G401 (cell line): ENCODE data around the gene GRIP1. TPM values are rescaled to one million over a fixed set of nuclear protein-coding genes. Genes with fewer than 3 reads are reported as not detected.
"Not testable (repeated sequence)": the region's sequence is repeated elsewhere in the genome, so short reads cannot be mapped to it uniquely, and the experiment has no call there.

ENCODE experiments used
- DNase-seq: peaks from one replicate; pipeline ENCODE4 v3.0.0-alpha.2; 2015; ENCODE audit warnings: low spot score
- in situ Hi-C: cut with HindIII; loops from 2 replicates; pipeline ENCODE4 v1.10.0; 2016; ENCODE audit warnings: low sequenced_read_pairs, mixed read lengths
- total RNA-seq: library from RNA; depleted of rRNA; stranded (reverse); fragments of >200 nt; shearing (Covaris generic); gene quantifications from 2 replicates; pipeline ENCODE4 v1.2.3, GENCODE V29; 2014

The GRIP1 gene
- total RNA-seq, 1 experiment from 2014 or later = 0.27 TPM

DNA sequence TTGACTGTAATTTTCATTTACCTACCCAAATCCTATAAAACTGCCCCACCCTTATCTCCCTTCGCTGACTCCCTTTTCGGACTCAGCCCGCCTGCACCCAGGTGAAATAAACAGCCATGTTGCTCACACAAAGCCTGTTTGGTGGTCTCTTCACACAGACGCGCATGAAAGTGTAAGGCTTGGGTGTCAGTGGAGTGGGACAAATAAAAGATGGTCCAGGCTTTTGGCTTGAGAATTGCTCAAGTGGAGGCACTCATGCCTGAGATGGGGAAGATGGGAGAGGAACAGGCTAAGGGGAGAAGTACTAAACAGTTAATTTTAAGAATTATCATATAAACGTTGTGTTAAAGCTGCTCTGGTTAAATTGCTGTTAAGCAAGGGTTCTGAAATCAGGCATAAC, 180.8 kb downstream of the GRIP1 start:
- in situ Hi-C loops, DNase-seq: not testable (repeated sequence)

DNA sequence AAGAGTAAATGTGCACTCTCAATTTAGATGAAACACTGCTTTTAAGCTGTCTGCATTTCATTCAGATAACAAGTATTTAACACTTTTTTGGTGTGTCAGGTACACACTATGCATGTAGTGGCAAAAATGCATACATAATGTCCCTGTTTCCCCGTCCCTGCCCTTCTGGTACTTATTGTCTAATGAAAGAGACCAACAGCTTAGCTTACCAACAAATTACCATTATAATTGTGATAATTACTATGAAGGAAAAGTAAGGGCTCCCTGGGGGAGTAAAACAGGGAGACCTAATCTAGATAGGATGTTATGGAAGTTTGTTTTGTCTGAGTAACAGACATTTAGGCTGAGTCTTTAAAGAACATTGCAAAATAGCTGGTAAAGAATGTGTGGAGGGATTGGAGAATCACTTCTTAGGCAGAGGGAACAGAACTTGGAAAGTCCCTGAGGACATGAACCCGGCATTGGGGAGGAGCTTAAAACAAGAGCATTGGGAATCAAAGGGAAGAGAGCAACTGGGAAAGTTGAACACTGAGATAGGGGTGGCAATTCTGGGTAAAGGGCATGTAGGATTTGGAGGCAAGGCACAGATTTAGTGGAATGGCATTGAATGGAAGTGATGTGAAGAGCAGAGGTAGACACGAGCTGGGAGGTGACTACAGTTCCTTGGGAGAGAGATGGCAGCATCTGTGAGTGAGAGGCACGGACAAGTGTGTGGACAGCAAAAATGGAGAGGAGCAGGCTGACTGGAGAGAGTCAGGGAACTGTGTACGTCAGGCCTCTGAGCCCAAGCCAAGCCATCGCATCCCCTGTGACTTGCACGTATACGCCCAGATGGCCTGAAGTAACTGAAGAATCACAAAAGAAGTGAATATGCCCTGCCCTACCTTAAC, 181.6 kb downstream of the GRIP1 start:
- no peak for DNase-seq
- in situ Hi-C loops = no loop called here

DNA sequence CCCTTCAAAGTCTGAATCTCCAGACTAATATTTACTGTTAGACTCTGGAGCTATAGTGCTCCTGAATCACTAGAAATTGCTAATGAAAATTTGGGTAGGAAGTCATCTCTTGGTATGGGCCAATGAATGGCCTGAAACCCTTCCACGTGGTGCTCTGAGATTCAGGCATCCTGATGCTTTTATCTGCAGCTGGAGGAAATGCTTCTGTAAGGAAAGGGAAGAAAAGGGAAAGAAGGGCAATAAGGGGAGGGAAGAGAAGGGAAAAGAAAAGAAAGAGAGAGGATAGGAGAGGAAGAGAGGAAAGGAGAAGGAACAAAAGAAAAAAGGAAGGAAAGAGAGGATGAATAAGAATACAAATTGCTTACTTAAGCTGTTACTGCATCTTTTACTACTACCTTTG, 182.3 kb downstream of the GRIP1 start:
- in situ Hi-C loops = no loop called here
- no peak for DNase-seq

DNA sequence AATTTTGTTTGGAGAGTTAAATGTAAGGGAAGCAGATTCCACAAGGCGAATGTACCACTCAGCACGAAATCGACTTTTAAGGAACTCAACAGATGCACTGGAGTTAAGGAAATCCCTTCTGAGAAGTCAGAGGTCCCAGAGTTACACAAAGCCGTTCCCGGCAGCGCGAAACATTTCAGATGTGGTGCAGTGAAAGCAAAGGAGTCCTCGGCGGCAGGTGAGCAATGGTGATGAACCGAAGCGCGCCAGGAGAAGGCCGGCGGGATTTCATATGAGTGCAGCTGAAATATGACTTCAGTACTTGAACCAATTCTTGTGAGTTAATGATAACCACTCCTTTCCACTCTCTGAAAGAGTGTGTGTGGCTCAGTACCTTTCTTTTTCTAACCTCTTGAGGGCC, 183.2 kb downstream of the GRIP1 start:
- in situ Hi-C loops = no loop called here
- DNase-seq = no peak

DNA sequence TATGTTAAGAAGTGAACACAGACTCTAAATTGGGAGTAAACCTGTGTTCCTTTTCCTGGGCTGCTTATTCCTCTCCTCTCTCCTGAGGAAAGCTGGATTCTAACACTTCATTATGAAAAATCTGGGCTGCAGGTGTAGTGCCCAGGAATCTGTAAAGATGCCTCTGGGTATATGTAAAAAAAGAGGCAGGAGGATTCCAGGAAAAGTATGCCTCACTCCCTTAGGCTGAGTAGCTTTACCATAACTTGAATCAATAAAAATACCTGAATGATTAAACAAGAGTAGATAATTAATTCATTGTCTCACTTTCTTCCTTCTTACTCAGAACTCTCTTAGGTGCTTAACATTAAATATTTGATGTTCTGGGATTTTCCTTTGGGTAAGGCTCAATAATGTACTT, 185.1 kb downstream of the GRIP1 start:
- in situ Hi-C loops = no loop called here
- no peak for DNase-seq

DNA sequence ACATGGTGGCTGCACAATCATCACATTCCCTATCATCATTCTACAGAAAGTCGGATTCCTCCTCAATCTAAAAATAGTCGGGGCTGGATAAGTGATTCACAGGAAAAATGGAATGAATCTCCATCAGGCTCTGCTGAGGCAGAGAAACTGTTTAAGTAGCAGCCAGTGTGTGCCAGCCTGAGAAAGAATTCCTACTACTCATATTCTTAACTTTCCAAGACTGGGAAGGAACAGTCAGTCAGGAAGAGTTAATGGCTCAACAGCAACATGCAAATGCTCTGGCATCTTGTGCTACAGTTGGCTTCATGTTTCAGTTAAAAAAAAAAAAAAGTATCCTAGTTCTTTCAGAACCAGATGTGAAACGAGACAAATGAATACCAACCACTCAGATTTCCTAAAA, 187.0 kb downstream of the GRIP1 start:
- DNase-seq = no peak
- in situ Hi-C loops = no loop called here

DNA sequence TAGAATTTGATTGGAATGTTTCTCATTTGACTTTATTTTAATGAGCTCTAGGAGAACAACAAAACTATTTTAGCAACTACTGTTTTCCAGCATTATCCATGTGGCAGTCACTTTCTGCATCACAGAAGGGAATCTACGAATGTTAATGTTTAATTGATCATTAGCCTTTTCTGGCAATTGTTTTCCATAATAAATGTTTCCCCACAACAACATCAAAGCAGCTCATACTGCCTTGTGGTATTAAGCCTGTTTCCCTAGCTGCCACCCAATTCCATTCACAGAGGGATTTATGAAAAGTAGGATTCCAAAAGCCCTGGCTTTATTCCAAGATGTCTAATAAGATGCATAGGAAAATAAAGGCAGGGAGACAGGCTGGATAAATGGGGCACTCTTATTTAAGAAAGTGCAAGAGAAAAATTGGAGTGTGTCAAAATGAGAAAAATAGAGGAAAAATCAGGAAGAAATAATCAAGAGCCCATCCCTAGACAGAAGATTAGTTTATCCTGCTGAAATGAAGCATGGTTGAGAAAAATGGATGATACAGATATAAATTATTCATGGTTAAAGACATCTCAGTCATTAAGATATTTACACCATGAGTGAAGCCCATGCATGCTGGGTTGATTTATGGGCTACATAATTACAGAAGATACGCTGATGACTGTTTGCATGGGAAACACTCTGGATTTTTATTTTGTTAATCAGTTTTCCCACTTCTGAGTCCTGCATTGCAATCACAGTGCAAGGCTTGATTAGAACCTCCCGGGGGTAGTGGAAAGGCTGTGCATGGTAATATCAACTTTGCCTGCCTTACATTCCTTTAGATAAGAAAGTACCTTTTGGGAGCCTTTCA, 196.3 kb downstream of the GRIP1 start:
- no peak for DNase-seq
- in situ Hi-C loops = no loop called here

DNA sequence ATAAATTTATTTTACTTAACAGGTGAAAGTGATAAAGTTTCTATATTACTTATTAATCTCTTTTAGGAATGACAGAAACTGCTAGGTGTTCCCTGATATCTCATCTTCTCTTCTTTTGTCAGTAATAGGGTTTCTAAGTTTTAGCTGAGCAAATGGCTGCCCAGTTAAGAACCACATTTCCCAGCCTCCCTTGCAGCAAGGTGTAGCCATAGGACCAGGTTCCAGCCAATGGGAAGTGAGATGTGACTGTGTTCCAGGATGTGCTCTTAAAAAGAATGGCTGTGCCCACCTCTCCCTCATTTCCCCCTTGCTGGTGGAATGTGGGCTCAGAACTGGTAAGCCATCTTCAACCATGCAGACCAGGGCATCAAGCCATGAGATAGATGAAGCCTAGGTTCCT, 210.9 kb downstream of the GRIP1 start:
- no peak for DNase-seq

DNA sequence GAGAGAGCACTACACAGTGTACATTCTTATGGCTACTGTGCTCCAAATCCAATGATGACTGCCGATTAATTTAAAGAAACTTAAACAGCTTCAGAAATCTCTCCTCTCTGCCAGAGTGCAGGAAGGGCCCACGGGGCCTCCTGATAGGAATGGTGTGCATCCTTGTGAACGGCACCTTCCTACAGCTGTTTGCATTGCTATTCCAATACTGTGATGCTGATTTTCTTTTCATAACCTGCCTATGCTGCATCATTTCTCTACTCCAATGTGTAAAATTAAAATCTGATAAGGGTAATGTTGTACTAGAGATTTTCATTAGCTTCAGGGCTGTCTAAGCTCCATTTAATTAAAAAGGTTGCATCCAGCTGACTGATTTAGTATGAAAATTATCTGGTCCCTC, 217.5 kb downstream of the GRIP1 start:
- no peak for DNase-seq
- in situ Hi-C loops = no loop called here

More for the DNA sequence above, 210.9 kb downstream of the GRIP1 start:
- in situ Hi-C loops = no loop called here

DNA sequence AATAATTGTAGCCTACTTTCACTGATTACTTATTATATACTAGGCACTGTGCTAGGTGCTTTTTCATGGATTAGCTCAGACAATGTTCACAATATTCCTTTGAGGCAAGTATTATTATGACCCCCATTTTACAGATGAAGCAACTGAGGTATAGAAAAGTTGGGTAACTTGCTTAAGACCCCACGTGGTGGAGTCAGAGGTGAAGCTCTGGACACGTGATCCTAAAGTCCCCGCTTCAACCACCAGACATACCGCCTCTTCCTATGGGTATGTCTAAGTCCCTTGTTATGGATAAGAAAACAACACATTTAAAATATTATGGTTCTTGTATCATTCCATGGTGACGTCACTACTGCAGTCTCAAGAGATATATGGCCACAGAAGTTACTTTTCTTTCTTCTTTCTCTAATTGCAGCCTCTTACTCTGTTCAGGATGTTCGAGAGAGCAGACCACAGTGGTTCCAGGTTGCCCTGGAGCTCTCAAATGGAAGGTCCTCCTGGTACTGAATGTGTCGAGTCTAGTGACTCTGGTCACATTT, 218.9 kb downstream of the GRIP1 start:
- DNase-seq = no peak
- in situ Hi-C loops = no loop called here

DNA sequence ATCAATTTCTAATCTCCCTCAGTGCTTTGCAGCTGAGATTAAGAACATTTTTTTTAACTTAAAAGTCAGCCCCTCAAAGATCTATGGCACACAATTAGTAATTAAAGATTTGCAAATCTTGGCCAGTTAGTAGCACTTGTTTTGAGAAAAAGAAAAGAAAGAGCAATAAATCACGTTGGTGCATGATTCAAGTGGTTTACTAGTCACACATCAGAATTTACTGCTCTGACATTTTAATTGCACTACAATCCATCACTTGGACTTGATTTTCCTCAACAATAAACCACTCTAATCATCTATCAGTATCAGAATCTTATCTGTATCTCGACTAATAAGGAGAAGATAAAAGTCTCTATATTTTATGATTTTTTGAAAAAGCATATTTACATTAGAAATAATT, 222.3 kb downstream of the GRIP1 start:
- in situ Hi-C loops = no loop called here
- no peak for DNase-seq

DNA sequence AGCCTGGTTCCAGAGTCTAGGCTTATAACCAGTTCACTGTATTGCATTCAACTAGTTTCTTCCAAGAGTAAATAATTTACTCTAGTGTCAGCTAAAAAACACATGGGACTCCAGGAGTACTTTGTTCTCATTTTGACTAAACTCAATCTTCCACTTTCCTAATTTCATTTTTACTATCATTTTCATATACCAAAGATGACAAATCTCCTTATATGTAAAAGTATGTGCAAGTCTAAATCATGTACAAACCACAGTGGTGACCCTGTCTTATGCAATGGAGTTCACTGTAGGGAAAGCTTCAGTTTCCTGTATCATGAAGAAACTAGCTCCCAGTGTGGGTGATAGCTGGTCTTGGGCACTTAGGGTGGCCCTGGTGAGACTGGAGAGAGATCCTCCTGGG, 225.0 kb downstream of the GRIP1 start:
- in situ Hi-C loops = no loop called here
- DNase-seq = no peak

DNA sequence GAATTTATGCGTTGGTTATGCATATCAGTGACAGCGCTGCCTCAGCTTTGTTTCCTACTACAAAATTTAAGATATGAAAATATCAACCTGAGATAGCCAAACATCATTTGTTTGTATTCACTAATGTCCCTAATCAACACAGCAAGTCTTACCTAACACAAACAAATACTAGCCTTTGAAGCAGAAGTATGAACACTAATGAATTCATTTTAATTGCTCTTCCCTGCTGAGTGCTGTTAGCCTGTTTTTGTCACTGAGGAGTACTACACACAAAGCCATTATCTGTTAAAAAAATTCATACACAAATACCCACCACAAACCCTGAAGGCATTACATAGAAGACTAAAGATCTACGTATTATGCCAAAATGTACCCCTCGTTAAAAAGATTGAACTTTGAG, 225.8 kb downstream of the GRIP1 start:
- DNase-seq = no peak
- in situ Hi-C loops = no loop called here

DNA sequence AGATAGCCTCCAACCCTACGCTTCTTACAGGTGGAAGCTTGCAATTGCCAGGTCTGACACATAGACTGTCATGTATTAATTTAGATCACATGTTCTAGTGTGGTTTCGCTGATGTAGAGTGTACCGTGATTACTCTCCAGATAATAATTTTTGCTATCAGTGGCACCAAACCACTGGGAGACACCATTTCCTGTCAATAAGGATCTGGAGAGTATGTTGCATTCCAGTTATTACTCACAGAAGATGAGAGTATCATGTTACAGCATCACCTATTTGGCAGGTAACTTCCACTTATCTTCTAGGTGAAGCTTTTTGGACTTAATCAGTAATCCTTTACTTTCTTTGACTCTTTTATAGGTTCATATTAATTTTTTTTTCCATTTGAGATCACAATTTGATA, 229.3 kb downstream of the GRIP1 start:
- DNase-seq = no peak
- in situ Hi-C loops = no loop called here

DNA sequence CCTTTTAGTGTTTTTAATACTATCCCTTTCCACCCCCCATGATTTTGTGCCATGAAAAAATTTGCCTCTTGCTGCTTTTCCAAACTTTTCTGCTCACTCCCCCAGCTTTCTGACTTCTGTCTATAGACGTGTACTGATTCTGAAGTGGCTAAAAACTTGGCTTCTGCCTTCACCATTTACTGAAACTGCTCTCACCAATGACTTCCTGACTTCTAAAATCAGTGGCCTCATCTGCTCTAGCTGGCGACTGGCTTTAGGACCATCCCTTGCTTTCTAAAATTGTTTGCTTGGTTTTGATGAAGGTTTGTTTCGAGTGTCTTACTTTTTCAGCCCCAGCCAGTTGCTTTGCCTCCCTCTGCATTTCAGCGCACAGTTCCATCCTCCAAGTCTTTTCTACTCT, 231.2 kb downstream of the GRIP1 start:
- no peak for DNase-seq
- in situ Hi-C loops = no loop called here

DNA sequence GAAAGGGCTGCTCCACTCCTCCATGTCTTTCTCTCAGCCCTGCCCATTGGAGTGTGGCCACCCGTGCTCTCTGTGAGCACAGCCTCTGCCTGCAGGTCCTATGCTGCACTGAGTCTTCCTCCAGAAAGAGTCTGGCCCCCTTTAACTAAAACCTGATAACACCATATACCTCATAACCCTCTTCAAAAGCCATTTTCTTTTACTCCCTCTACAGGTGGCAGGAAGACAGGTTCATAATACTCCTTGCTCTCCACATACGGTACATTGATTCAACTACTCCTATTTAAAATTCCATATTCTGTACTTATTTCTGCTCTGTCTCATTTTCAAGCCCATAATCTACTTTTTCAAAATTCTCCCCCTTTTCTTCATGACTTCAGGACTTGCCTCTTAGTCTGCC, 232.6 kb downstream of the GRIP1 start:
- no peak for DNase-seq
- in situ Hi-C loops = no loop called here

DNA sequence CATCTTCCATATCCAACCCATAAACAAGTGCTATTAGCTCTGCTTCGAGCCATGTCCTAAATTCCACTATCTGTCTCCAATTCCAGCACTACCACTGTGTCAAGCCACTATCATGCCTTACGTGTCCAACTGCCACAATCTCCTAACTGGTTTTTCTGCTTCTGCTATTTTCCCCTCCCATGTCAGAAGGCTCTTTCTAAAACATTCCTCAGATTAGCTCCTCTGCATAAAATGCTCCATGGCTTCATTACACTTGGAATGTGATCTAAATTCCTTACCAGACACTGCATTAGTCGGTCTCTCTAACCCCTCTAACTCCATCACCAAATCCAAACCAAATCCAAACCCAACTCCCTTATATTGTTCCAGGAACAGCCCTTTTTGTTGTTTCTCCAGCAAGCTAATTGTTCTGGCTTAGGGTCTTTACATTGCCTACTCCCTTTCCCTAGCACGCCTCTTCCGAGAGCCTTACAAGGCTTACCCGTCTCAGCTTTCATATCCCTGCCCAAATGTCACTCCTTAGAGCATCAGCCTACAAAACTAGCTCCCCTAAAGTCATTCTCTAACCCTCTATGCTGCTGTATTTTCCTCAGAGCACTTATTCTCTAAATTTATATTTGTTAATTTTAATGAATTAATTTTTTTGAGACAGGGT, 236.8 kb downstream of the GRIP1 start:
- in situ Hi-C loops = no loop called here
- no peak for DNase-seq

DNA sequence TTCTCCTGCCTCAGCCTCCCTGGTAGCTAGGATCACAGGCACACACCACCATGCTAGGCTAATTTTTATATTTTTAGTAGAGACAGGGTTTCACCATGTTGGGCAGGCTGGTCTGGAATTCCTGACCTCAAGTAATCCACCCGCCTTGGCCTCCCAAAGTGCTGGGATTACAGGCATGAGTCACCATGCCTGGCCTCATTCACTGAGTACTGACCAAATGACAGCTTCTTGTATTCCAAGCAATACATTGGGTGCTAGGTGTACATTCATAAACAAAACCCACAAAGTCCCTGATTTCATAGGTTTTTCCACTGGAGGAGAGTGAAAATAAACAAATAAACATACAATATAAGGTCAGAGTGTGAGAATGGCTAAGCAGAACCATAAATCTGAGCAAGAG, 240.3 kb downstream of the GRIP1 start:
- in situ Hi-C loops = no loop called here
- no peak for DNase-seq

DNA sequence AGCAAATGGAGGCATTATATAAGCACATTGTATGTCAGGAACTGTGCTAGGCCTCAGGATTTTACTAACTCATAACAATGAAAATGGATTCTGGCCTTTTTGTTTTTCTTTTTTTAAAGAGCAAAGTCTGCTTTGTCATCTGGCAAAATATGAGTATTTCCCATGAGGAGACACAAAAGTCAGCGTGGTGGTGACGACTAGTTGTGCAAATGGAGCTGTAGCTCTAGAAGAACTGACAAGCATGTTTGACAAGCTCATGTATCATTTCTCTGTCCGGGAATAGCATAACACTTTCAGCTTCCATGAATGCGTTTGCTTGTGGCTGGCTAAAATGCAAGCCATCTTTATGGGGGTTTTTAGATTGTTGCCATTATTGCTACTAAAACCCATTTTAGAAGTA, 248.8 kb downstream of the GRIP1 start:
- DNase-seq = no peak
- in situ Hi-C loops = no loop called here

DNA sequence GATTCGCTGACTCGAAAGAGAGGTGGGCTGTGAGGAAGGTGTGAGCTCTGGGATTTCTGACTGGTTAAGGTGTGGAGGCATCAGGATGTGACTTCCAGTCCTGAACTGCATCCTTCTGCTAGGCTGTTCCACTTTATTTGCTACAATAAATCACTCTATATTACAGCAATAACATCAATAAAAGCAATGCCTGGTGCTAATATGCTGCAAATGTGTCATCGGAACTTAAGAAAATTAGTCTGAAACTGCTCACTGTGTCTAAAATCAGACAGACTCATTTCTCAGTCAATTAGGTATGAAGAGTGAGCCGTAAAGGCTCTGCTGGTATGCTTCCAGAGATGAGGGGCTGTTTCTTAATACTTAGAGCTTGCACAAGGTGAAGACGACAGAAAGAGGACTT, 250.0 kb downstream of the GRIP1 start:
- no peak for DNase-seq
- in situ Hi-C loops = no loop called here
